Activated CD8-positive, alpha-beta memory T cell treated with anti-CD3 and anti-CD28 coated beads for 36 hours (primary cell): ENCODE data around the gene PCK2. TPM values are rescaled to one million over a fixed set of nuclear protein-coding genes. Genes with fewer than 3 reads are reported as not detected.
"Not testable (repeated sequence)": the region's sequence is repeated elsewhere in the genome, so short reads cannot be mapped to it uniquely, and the experiment has no call there.

Experiments used
- CTCF ChIA-PET: fragments of 350-600 bp; sonication (Branson Sonifier 250); formaldehyde crosslinking; loops from one replicate; lab custom pipeline; 2021; ENCODE audit warnings: antibody characterized with exemption; lab: Charles Lee
- POLR2A ChIA-PET: fragments of 350-600 bp; sonication (Branson Sonifier 250); formaldehyde crosslinking; loops from one replicate; lab custom pipeline; 2021; ENCODE audit warnings: antibody characterized with exemption; lab: Charles Lee
- total RNA-seq, 2 experiments: library from RNA; stranded (reverse); gene quantifications; one replicate each; pipeline ENCODE4 v1.2.3, GENCODE V29; 2021

The PCK2 gene
- 100 to 1,000 TPM; 118 to 125 TPM for total RNA-seq

GRCh38 chr14:24093901-24094840 lies at the start of gene PCK2:
Gene PCK2, plus strand, starts transcription at chr14:24094311. Its CDS starts 95 bp downstream, at chr14:24094406.
- ChIA-PET POLR2A (interaction anchor here (0.6 to 3.2 kb wide), 15 partner anchors 9 to 119 kb away, joined by 3 to 31 read pairs (median 5); partner anchors contain the start of genes CARMIL3, CHMP4A, DCAF11 and NRL), CTCF (interaction anchor here (0.6 to 8.8 kb wide), 11 partner anchors 9 to 537 kb away, joined by 3 to 102 read pairs (median 4); partner anchors contain the start of gene IRF9)

- POLR2A ChIA-PET, CTCF ChIA-PET: not testable (repeated sequence)
Observed at GRCh38 chr14:24049002-24049401, 45.1 kb upstream of the PCK2 start.

GRCh38 chr14:24050753-24051152 lies 43.4 kb upstream of the PCK2 start:
- POLR2A ChIA-PET: not testable (repeated sequence)
- CTCF ChIA-PET: interaction anchor here (1.5 to 1.9 kb wide), 2 partner anchors 40 to 57 kb away, joined by 4 to 5 read pairs; no protein-coding TSS in a partner anchor

DNA sequence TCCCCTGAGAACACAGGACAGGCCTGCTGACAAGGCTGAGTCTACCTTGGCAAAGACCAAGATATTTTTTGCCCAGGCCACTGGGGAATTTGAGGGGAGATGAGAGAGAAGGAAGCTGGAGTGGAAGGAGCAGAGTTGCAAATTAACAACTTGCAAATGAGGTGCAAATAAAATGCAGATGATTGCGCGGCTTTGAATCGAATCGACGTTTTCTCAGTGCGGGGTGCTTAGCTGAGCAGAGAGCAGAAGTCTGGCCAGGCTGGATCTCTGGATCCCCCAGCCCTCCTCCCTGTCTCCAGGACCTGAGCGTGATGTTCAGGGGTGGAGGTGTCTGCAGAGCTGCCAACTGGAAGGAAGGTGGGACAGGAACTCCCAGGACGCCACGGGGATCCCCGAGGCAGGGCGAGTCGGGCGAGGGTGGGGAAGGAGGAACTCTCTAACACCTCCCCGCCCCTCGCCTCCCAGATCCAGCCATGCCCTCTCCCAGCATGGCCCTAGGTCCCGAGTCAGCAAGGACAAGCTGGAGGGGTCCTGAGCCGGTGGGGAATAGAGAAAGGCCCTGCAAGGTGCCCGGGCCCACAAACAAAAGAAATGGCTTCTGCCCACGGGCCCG lies 42.8 kb upstream of the PCK2 start:
- POLR2A ChIA-PET: interaction anchor here (1.3 to 2.4 kb wide), 2 partner anchors 31 to 44 kb away, joined by 5 to 6 read pairs; no protein-coding TSS in a partner anchor
- CTCF ChIA-PET: interaction anchor here (1.0 to 1.9 kb wide), 4 partner anchors 19 to 57 kb away, joined by 3 to 8 read pairs (median 4); no protein-coding TSS in a partner anchor

DNA sequence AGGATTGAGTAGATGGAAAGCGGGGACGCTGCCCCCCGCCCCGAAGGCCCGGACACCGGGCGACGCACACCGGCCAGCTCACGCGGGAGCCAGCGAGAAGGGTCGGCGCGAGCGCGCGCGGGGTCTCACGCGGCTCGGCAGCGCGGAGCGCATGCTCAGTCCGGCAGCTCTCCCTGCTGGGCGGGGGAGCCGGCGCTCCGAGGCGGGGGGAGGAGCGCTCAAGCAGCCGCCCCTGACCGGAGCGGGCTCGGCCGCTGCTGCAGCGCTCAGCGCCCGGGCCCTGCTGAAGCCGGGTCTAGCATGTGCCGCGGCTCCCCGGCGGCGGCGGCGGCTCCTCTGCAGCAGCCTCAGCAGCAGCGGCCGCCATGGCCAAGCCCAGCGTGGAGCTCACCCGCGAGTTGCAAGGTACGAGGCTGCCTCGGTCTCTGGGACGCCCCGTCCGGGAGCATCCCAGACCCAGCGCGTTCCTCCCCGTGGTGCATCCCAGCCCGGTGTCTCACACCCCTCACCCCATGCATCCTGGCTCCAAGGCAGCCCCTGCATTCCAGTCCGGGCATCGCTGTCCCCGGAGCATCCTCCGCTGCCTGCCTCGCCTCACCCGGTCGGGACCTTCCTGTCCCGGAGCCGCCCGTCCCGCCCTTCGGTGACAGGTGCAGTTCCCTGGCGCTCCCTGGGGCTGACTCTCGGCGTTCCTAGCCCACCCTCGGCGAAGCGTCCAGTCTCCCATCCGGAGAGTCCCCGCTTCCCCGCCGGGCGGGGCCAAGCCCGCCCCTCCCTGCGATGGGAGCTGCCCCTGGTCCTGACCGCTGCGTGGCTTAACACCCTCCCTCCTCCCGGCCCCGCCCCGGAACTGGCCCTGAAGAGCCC lies 42.1 kb upstream of the PCK2 start, which contains the start of gene CARMIL3:
Gene CARMIL3, plus strand, starts transcription at position 221 of the 867 bp plus-strand sequence. Its CDS starts 145 bp downstream, at position 366.
- ChIA-PET POLR2A (interaction anchor here (1.3 to 2.4 kb wide), 3 partner anchors 30 to 62 kb away, joined by 4 to 6 read pairs (median 5); no protein-coding TSS in a partner anchor), CTCF (interaction anchor here (0.7 to 1.9 kb wide), 7 partner anchors 18 to 56 kb away, joined by 3 to 8 read pairs (median 3); no protein-coding TSS in a partner anchor)

DNA sequence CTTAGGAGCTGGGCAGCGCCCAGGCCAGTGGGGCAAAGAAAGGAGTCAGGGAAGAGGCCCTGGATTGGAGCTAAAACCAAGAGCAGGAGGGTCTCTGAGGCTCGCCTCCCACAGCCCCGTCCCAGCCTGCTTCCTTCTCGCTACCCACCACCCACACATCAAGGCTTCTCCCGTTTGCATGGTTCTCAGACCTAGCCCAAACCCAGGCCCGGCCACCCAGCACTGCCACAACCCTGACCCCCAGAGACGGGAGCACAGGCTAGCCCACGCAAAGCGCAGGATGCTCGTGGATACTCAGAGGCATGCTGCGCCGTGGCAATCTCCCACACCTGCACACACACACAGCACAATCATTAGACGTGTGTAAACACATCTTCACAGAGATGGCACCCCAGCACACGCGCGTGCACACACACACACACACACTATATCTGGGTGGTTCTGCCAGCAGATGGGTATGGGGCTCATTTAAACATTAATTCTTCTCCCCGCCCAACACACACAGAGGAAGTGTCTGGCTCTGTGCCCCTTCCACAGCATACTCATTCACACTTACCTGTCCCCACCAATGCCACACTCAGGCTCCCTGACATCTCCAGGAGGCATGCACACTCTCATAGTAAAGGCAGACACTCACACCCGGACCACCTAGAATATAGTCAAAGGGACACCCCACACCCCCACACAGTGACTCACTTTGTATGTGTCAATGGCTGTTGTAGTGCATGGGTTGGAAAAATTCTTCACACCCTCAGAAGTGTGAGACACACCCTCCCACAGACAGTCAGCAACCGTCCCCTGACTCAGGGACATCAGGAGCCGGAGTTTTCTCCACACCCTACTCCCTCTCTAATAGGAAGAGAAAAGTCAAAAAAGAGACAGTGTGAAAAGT lies 41.2 kb upstream of the PCK2 start:
- POLR2A ChIA-PET: interaction anchor here (0.9 to 2.4 kb wide), 4 partner anchors 29 to 63 kb away, joined by 3 to 6 read pairs (median 4); no protein-coding TSS in a partner anchor
- CTCF ChIA-PET: interaction anchor here (0.7 to 6.3 kb wide), 6 partner anchors 9 to 43 kb away, joined by 3 to 102 read pairs (median 3); partner anchors contain the start of gene PCK2

- ChIA-PET POLR2A (interaction anchor here (0.6 to 2.4 kb wide), 4 partner anchors 17 to 193 kb away, joined by 3 to 6 read pairs (median 3); no protein-coding TSS in a partner anchor), CTCF (interaction anchor here (0.9 to 6.3 kb wide), 5 partner anchors 8 to 135 kb away, joined by 3 to 102 read pairs (median 4); partner anchors contain the start of genes IPO4 and PCK2)
Observed at GRCh38 chr14:24053548-24054323, 40.4 kb upstream of the PCK2 start.

- ChIA-PET CTCF (interaction anchor here (0.9 to 6.3 kb wide), 5 partner anchors 8 to 135 kb away, joined by 3 to 102 read pairs (median 4); partner anchors contain the start of genes IPO4 and PCK2), POLR2A (interaction anchor here (0.6 to 1.0 kb wide), 2 partner anchors 16 to 193 kb away, joined by 3 read pairs; no protein-coding TSS in a partner anchor)
Observed at GRCh38 chr14:24054324-24054641, 39.8 kb upstream of the PCK2 start.

DNA sequence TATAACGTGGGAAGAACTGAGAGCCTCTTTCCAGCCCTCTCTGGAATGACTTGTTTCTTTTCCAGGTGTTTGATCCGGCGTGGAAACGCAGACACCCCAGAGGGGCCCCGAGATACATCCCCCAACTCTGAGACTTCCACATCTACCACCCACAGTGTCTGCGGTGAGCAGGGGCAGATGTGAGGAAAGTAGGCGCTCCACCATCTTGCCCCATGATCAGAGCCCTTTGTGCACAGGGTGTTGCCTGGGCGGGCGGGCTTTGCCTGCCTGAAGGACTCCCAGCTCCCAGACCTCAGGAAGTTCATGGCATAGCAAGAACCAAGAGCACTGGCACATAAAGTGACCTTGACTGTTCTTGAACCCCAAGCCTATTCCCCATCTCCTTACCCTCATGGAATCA lies 39.5 kb upstream of the PCK2 start:
- ChIA-PET POLR2A (no interaction called here), CTCF (interaction anchor here (0.9 to 6.3 kb wide), 4 partner anchors 27 to 134 kb away, joined by 3 to 102 read pairs (median 4); partner anchors contain the start of genes IPO4 and PCK2)

DNA sequence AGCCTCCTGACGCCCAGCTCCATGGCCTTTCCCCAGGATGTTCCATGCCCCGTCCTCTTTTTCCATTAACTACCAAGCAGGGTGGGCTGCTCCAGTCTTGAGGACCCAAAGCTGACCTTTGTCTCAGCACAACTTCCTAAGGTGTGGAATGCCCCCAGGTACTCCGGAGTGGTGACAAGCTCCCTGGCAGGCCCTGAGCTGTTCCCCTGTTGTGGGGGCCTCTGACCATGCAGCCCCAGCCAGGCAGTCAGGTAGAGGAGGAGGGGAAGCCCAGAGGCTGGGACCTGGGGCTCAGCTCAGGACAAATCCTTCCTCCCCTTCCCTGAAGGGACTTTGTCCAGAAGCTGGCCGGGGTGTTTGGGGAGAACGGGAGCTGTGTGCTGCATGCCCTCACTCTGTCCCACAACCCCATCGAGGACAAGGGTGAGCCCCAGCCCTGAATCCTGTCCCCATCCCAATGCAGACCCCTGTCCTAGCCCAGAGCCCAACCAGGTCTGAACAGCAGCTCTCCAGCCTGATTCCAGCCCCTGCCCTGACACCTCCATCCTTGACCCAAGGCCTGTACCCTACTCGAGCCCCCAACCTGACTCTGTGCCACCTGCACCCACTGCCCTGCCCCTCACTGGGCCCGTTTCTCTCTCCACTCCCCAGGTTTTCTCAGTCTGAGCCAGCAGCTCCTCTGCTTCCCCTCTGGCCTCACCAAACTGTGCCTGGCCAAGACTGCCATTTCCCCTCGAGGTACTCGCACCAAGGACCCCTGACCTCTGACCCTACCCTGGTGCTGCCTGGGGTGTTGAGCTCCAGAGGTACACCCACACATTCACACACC lies 37.9 kb upstream of the PCK2 start:
- CTCF ChIA-PET: interaction anchor here (0.7 to 6.3 kb wide), 5 partner anchors 15 to 52 kb away, joined by 3 to 102 read pairs (median 23); partner anchors contain the start of genes CPNE6 and PCK2
- POLR2A ChIA-PET: no interaction called here

DNA sequence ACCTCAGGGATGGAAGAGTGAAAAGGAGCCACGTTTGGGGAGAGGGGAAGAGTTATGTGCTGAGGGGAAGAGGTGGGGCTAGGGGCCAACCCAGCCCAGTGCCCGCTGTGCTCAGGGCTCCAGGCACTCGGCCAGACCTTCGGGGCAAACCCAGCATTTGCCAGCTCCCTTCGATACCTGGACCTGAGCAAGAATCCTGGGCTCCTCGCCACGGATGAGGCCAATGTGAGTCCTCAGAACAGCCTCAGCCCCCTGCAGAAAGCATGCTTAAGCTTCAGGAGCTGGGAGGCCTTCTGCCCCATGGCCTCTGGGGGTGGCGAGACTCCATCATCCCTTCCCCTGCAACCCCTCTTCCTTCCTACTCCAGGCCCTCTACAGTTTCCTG lies 37.3 kb upstream of the PCK2 start:
- POLR2A ChIA-PET: no interaction called here

DNA sequence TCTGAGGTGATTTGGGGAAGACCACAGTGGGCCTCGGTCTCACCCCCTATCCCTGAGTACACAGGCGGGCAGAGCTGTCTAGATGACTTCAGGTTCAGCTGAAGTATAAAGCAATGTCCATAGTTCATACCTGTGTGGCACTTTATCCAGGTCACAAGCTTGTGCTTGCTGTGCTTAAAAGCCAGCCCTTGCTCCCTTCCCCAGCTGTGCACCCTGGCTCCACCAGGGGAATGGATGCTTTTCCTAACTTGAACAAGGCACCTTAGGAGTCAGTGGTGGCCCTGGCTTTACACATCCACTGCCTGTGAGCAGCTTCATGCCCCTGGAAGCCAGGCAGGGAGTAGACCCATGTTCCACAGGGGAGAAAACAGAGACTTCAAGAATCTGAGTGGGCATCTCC lies 36.8 kb upstream of the PCK2 start:
- ChIA-PET CTCF (interaction anchor here (1.4 to 6.3 kb wide), 7 partner anchors 12 to 104 kb away, joined by 4 to 102 read pairs (median 13); partner anchors contain the start of genes IRF9 and PCK2), POLR2A (interaction anchor here (1.5 kb wide), 1 partner anchor 52 kb away, joined by 6 read pairs; no protein-coding TSS in a partner anchor)

More for the DNA sequence above, 37.3 kb upstream of the PCK2 start:
- CTCF ChIA-PET: interaction anchor here (1.0 to 6.3 kb wide), 5 partner anchors 14 to 52 kb away, joined by 4 to 102 read pairs (median 23); partner anchors contain the start of genes CPNE6 and PCK2

DNA sequence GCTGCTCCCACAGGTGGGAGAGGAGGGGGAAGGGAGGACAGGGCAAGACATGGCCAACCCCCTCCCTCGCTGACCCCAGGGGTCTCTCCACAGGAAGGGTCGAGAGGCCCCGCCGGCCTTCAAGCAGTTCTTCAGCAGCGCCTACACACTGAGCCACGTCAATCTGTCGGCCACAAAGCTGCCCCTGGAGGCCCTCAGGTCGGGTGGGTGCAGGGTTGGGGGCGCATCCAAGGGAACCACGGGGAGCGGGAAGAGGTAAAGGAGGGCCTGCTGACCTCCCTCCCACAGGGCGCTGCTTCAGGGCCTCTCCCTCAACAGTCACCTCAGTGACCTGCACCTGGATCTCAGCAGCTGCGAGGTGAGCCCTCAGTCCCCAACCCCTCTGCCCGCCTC lies 36.2 kb upstream of the PCK2 start:
- CTCF ChIA-PET: interaction anchor here (0.8 to 6.3 kb wide), 11 partner anchors 10 to 103 kb away, joined by 3 to 102 read pairs (median 6); partner anchors contain the start of genes CPNE6, IRF9 and PCK2
- POLR2A ChIA-PET: interaction anchor here (1.5 kb wide), 1 partner anchor 51 kb away, joined by 6 read pairs; no protein-coding TSS in a partner anchor

- POLR2A ChIA-PET: interaction anchor here (1.5 kb wide), 1 partner anchor 50 kb away, joined by 6 read pairs; no protein-coding TSS in a partner anchor
Observed at GRCh38 chr14:24058260-24058950, 35.7 kb upstream of the PCK2 start.

More at GRCh38 chr14:24058260-24058950, 35.7 kb upstream of the PCK2 start:
- CTCF ChIA-PET: interaction anchor here (0.8 to 6.3 kb wide), 12 partner anchors 9 to 103 kb away, joined by 3 to 102 read pairs (median 6); partner anchors contain the start of genes CPNE6, DCAF11, IRF9 and PCK2
